ENCODE measurements around the gene D2HGDH. TPM values are rescaled to one million over a fixed set of nuclear protein-coding genes. Genes with fewer than 3 reads are reported as not detected.

The D2HGDH gene
- total and polyA plus RNA-seq, 10 donors = 18.8 to 69.8 (median 38.0) TPM

- no peak overlapping the region for H3K27ac ChIP-seq
- TF ChIP-seq POLR2A (IDR thresholded peaks at IDR 0.05) (no peak), POLR2AphosphoS5 (IDR thresholded peaks at IDR 0.05) (no peak), CTCF (IDR thresholded peaks at IDR 0.05 in 8 of 11, conservative IDR thresholded peaks at IDR 0.05 in 3 of 11) (no peak)
- H3K36me3 ChIP-seq = peaks cover 0 to 39% (median 21%) of the 10 kb centered on the region in 6 donors
- peaks cover 0 to 8% (median 2%) of the 10 kb centered on the region in 8 donors for H3K9me3 ChIP-seq
- intact Hi-C loops (cut with DNase I; ENCODE audit: low total_unique reads) = no loop called here
- no peak overlapping the region for H3K4me3 ChIP-seq
- 80 to 87% (median 86%) methylated on average over 8 of the region's 8 CpGs for WGBS, 5 donors
- DNase-seq = no peak
- H3K27me3 ChIP-seq (replicated peaks in 1 of 7) = no peaks in the 10 kb centered on the region
- H3K4me1 ChIP-seq = peaks cover 0 to 28% (median 13%) of the 10 kb centered on the region in 6 donors
Measured at GRCh38 chr2:241728000-241728399, 6.4 kb upstream of the D2HGDH start.

GRCh38 chr2:241728627-241729026, 5.8 kb upstream of the D2HGDH start:
- intact Hi-C loops (cut with DNase I; ENCODE audit: low total_unique reads) = no loop called here
- 81 to 96% (median 89%) methylated on average over 12 to 19 of the region's 19 CpGs for WGBS, 5 donors
- Histone ChIP-seq H3K4me3 (no peak overlapping the region), H3K27me3 (replicated peaks in 1 of 7) (no peaks in the 10 kb centered on the region), H3K9me3 (peaks cover 0 to 1% (median 0%) of the 10 kb centered on the region in 8 donors), H3K36me3 (peaks cover 0 to 33% (median 15%) of the 10 kb centered on the region in 6 donors), H3K27ac (no peak overlapping the region), H3K4me1 (peaks cover 0 to 34% (median 19%) of the 10 kb centered on the region in 6 donors)
- DNase-seq = peak; percentile 71
- no peak for TF ChIP-seq CTCF (IDR thresholded peaks at IDR 0.05 in 8 of 11, conservative IDR thresholded peaks at IDR 0.05 in 3 of 11)
- peak in 1 of 3 donors; percentile 40 for TF ChIP-seq POLR2AphosphoS5 (IDR thresholded peaks at IDR 0.05)

GRCh38 chr2:241729868-241730267, 4.6 kb upstream of the D2HGDH start:
- Histone ChIP-seq H3K9me3 (no peaks in the 10 kb centered on the region), H3K36me3 (peaks cover 0 to 21% (median 9%) of the 10 kb centered on the region in 6 donors), H3K4me1 (peaks cover 0 to 40% (median 25%) of the 10 kb centered on the region in 6 donors), H3K27ac (peak overlapping the region in 2 of 8 donors; percentile 19 to 62), H3K4me3 (no peak overlapping the region), H3K27me3 (replicated peaks in 1 of 7) (no peaks in the 10 kb centered on the region)
- TF ChIP-seq CTCF (IDR thresholded peaks at IDR 0.05 in 8 of 11, conservative IDR thresholded peaks at IDR 0.05 in 3 of 11) (no peak), POLR2AphosphoS5 (IDR thresholded peaks at IDR 0.05) (no peak), POLR2A (IDR thresholded peaks at IDR 0.05) (no peak)
- WGBS, 5 donors = 69 to 81% (median 74%) methylated on average over 6 of the region's 6 CpGs
- DNase-seq = no peak
- intact Hi-C loops (cut with DNase I; ENCODE audit: low total_unique reads) = loop anchor here (10.0 kb wide), 1 partner anchor 145 kb away; no protein-coding TSS in a partner anchor

GRCh38 chr2:241730671-241731293, 3.6 kb upstream of the D2HGDH start:
- Histone ChIP-seq H3K36me3 (peaks cover 0 to 11% (median 3%) of the 10 kb centered on the region in 6 donors), H3K27me3 (replicated peaks in 1 of 7) (no peaks in the 10 kb centered on the region), H3K27ac (peak overlapping the region in 6 of 8 donors; percentile 19 to 62 (median 32)), H3K9me3 (no peaks in the 10 kb centered on the region), H3K4me3 (no peak overlapping the region), H3K4me1 (peaks cover 4 to 47% (median 31%) of the 10 kb centered on the region in 6 donors)
- TF ChIP-seq POLR2AphosphoS5 (IDR thresholded peaks at IDR 0.05) = no peak
- TF ChIP-seq CTCF (IDR thresholded peaks at IDR 0.05 in 8 of 11, conservative IDR thresholded peaks at IDR 0.05 in 3 of 11) = no peak
- TF ChIP-seq POLR2A (IDR thresholded peaks at IDR 0.05) = no peak
- no peak for DNase-seq
- intact Hi-C loops (cut with DNase I; ENCODE audit: low total_unique reads) = loop anchor here (10.0 kb wide), 1 partner anchor 144 kb away; no protein-coding TSS in a partner anchor
- WGBS, 5 donors = 52 to 68% (median 62%) methylated on average over 12 of the region's 12 CpGs

Measured in spleen (tissue), 11 donors.